HepG2 (cell line): Measurements from ENCODE around the gene CFAP119. TPM values are rescaled to one million over a fixed set of nuclear protein-coding genes. Genes with fewer than 3 reads are reported as not detected.

Source experiments
- ATAC-seq: fragments of 200-7000 bp; cut with Tn5 transposase; 3 replicates; pipeline ENCODE4 v1.9.1; 2020; ENCODE audit warnings: mild to moderate bottlenecking, moderate library complexity
- BruUV-seq: library from RNA; stranded (reverse); fragments of 400-500 nt; replicated peaks from 2 replicates; lab custom pipeline; 2021; lab: Mats Ljungman, UMichigan
- CTCF ChIA-PET: fragments of 300-600 bp; formaldehyde crosslinking; extraction: SDS; loops from one replicate; lab custom pipeline; 2021; ENCODE audit warnings: low total read pairs, inconsistent platforms, low intra/inter-chr PET ratio; lab: Yijun Ruan, JAX
- POLR2A ChIA-PET: fragments of 350-600 bp; sonication (Branson Sonifier 250); formaldehyde crosslinking; loops from one replicate; lab custom pipeline; 2020; ENCODE audit warnings: antibody characterized with exemption, inconsistent platforms; lab: Yijun Ruan, JAX
- DNase-seq: peaks from one replicate; pipeline ENCODE4 v3.0.0-alpha.2; 2015; ENCODE audit warnings: low spot score
- FAIRE-seq: peaks from 3 replicates; lab custom pipeline; 2011; peaks lifted over from hg19 to GRCh38; lab: Jason Lieb, UNC
- H2AFZ ChIP-seq: one replicate; pipeline ENCODE4 v1.6.1; 2011; ENCODE audit warnings: low read length, inconsistent platforms
- H3K27ac ChIP-seq: fragments of 300-600 bp; 3 replicates; pipeline ENCODE4 v1.8.0; 2011; ENCODE audit warnings: mixed run types, mild to moderate bottlenecking, mixed read lengths, low read length, inconsistent platforms; ENCODE audit not compliant: insufficient read depth; ENCODE audit errors: extremely low read length
- H3K27me3 ChIP-seq, 2 experiments: fragments of 200-600 bp in 1 of 2; 2 replicates in 1 of 2; 3 replicates in 1 of 2; pipeline versions ENCODE4 v1.6.0 to v1.8.0; 2011; ENCODE audit warnings: low read length in 2 of 2, mild to moderate bottlenecking in 2 of 2, moderate library complexity in 2 of 2, inconsistent platforms in 1 of 2; ENCODE audit not compliant: insufficient read depth in 2 of 2, control insufficient read depth in 1 of 2
- H3K36me3 ChIP-seq, 2 experiments: fragments of 200-600 bp in 1 of 2; replicated peaks in 1 of 2; 2 replicates in 1 of 2; 3 replicates in 1 of 2; pipeline versions ENCODE4 v1.5.1 to v1.8.0; 2011; ENCODE audit warnings: low read length in 2 of 2, inconsistent platforms in 1 of 2; ENCODE audit not compliant: insufficient read depth in 2 of 2, control insufficient read depth in 1 of 2
- H3K4me1 ChIP-seq: 2 replicates; pipeline ENCODE4 v1.5.1; 2012; ENCODE audit warnings: low read length, inconsistent platforms; ENCODE audit not compliant: insufficient read depth
- H3K4me2 ChIP-seq: 2 replicates; pipeline ENCODE4 v1.6.0; 2011; ENCODE audit warnings: low read depth, low read length, inconsistent platforms
- H3K4me3 ChIP-seq, 3 experiments: fragments of 200-600 bp in 1 of 3; sonication (generic), shearing (Covaris generic) in 1 of 3; replicated peaks in 1 of 3; 2 replicates each; pipeline ENCODE4 v1.5.1; 2011 to 2016; ENCODE audit warnings: low read length in 3 of 3, inconsistent platforms in 2 of 3, low read depth in 2 of 3, mild to moderate bottlenecking in 2 of 3, control low read depth in 1 of 3, mixed read lengths in 1 of 3; ENCODE audit not compliant: insufficient read depth in 1 of 3
- H3K79me2 ChIP-seq: one replicate; pipeline ENCODE4 v1.6.1; 2011; ENCODE audit warnings: low read length, inconsistent platforms; ENCODE audit not compliant: insufficient read depth
- H3K9ac ChIP-seq: 2 replicates; pipeline ENCODE4 v1.6.0; 2011; ENCODE audit warnings: mild to moderate bottlenecking, low read depth, low read length, inconsistent platforms; ENCODE audit not compliant: insufficient read depth
- H3K9me3 ChIP-seq: 2 replicates; pipeline ENCODE4 v1.5.1; 2012; ENCODE audit warnings: mild to moderate bottlenecking, low read length
- H4K20me1 ChIP-seq: 2 replicates; pipeline ENCODE4 v1.6.0; 2011; ENCODE audit warnings: inconsistent platforms, mild to moderate bottlenecking, low read length, moderate library complexity; ENCODE audit not compliant: insufficient read depth
- CC2D1A ChIP-seq: sonication (generic); formaldehyde crosslinking; IDR thresholded peaks from 2 replicates; pipeline ENCODE4 v1.8.1; 2023; ENCODE audit warnings: mild to moderate bottlenecking, missing genetic modification reagents
- RBM22 ChIP-seq: fragments of 200-400 bp; formaldehyde crosslinking; optimal IDR thresholded peaks from 2 replicates; pipeline ENCODE3; 2017; ENCODE audit warnings: mild to moderate bottlenecking, low read length, moderate library complexity
- ZNF205 ChIP-seq: IDR thresholded peaks from 2 replicates; pipeline ENCODE4 v1.6.1; 2018; ENCODE audit warnings: missing biosample characterization, missing genetic modification reagents
- WGBS: methylation state at CpG from one replicate; pipeline ENCODE4 v1.1.6; 2017; ENCODE audit warnings: low lambda C conversion rate; 5-methylcytosine and 5-hydroxymethylcytosine counted together
- in situ Hi-C: cut with HindIII; loops from 2 replicates; pipeline ENCODE4 v1.10.0; 2017; ENCODE audit warnings: low pct_unique_long_range_greater_than_20kb; ENCODE audit not compliant: extremely low pct_ligation_motif_present
- intact Hi-C: fragments of 100-400 bp; cut with micrococcal nuclease; formaldehyde crosslinking; loops from one replicate; pipeline ENCODE4 v1.10.0; 2022; ENCODE audit not compliant: unreplicated experiment
- polyA plus RNA-seq, 8 experiments: library from polyadenylated mRNA; depleted of rRNA in 3 of 8; stranded (reverse) in 7 of 8; unstranded in 1 of 8; fragments of >200 nt; fragmentation: Illumina TruSeq in 4 of 8; extraction: Trizol in 4 of 8; gene quantifications; 2 replicates each; pipeline versions ENCODE4 v1.2.1 to v1.2.3, GENCODE V29; 2011 to 2016; ENCODE audit warnings: low read depth in 4 of 8, missing spikeins in 1 of 8, mixed read lengths in 1 of 8; ENCODE audit not compliant: insufficient read depth in 1 of 8
- total RNA-seq, 5 experiments: library from RNA; depleted of rRNA; stranded (reverse); fragments of >200 nt; fragmentation: Illumina TruSeq; extraction: Trizol; gene quantifications; 2 replicates each; pipeline ENCODE4 v1.2.3, GENCODE V29; 2016; ENCODE audit warnings: low read depth in 1 of 5
- TF ChIP-seq, protein P1 (sequence below): sonication (generic); formaldehyde crosslinking; IDR thresholded peaks from 2 replicates; pipeline ENCODE4 v1.5.0; 2020; ENCODE audit warnings: mild to moderate bottlenecking, missing genetic modification reagents
- TF ChIP-seq, protein P2 (sequence below): sonication (generic); formaldehyde crosslinking; IDR thresholded peaks from 2 replicates; pipeline ENCODE4 v1.4.0; 2020; ENCODE audit warnings: missing genetic modification reagents, mild to moderate bottlenecking, borderline replicate concordance
- TF ChIP-seq, protein P3 (sequence below): sonication (generic); formaldehyde crosslinking; IDR thresholded peaks from 2 replicates; pipeline ENCODE4 v1.4.0; 2020; ENCODE audit warnings: mild to moderate bottlenecking, missing genetic modification reagents
- TF ChIP-seq, protein P4 (sequence below): sonication (generic); formaldehyde crosslinking; IDR thresholded peaks from 2 replicates; pipeline ENCODE4 v1.4.0; 2020; ENCODE audit warnings: low read depth, mild to moderate bottlenecking, missing genetic modification reagents

The CFAP119 gene
- total and polyA plus RNA-seq, 2 of the 13 experiments (the other 11 are each of a cell fraction or from before 2014, with no cell fraction given), result 6.4 TPM

DNA sequence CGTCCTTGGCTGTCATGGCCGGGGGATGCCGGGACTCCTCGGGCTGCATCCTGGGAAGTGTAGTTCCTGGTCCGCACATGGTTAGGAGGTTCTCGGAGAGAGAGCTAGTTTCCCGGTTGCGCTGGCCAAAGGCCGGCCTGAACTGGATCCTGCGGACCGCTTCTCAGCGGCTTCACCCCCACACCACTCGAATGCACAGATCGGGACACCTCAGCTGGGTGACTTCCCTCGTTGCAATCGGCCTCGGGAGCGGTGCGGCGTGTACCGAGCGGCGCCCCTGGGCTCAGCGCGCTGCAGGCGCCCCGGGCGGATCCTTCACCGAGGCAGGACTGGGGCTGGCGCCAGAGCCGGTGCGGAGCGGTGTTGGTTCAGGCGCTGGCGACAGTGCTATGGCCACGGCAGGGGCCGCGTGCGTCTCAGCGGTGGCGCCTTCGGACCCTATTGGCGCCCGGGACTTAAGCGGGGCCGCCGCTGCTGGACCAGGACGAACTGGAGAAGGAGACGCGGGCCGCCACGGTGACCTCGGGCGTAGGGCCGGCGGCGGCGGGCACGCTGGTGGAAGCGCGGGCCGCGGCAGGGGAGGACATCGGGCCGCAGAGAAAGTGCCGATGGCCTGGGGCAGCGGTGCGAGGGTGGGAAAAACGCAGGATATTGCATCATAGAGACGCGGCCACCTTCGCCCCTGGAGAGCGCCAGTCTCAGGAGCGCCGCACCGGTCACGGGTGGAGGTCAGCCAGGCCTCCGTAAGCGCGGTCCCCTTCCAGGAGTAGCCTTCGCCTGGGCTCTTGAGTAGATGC lies 13.7 kb upstream of the CFAP119 start:
- POLR2A ChIA-PET, result interaction anchor here (0.6 to 2.2 kb wide), 17 partner anchors 9 to 342 kb away, joined by 3 to 34 read pairs (median 7); partner anchors contain the start of genes FBRS, FBXL19, KAT8 and PHKG2
- intact Hi-C loops, result loop anchor here (1.0 to 5.0 kb wide), 2 partner anchors 27 to 37 kb away; partner anchors contain the start of gene PHKG2
- peak; percentile 78; the same call in 1 of the 2 replicates for TF ChIP-seq ZNF205
- TF ChIP-seq, protein P1, sequence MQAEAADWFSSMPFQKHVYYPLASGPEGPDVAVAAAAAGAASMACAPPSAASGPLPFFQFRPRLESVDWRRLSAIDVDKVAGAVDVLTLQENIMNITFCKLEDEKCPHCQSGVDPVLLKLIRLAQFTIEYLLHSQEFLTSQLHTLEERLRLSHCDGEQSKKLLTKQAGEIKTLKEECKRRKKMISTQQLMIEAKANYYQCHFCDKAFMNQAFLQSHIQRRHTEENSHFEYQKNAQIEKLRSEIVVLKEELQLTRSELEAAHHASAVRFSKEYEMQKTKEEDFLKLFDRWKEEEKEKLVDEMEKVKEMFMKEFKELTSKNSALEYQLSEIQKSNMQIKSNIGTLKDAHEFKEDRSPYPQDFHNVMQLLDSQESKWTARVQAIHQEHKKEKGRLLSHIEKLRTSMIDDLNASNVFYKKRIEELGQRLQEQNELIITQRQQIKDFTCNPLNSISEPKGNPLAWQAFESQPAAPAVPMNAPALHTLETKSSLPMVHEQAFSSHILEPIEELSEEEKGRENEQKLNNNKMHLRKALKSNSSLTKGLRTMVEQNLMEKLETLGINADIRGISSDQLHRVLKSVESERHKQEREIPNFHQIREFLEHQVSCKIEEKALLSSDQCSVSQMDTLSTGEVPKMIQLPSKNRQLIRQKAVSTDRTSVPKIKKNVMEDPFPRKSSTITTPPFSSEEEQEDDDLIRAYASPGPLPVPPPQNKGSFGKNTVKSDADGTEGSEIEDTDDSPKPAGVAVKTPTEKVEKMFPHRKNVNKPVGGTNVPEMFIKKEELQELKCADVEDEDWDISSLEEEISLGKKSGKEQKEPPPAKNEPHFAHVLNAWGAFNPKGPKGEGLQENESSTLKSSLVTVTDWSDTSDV (CRISPR knock-in tag), result peak; percentile 75; the same call in 1 of the 2 replicates
- peak; percentile 95 for TF ChIP-seq RBM22
- TF ChIP-seq, protein P2, sequence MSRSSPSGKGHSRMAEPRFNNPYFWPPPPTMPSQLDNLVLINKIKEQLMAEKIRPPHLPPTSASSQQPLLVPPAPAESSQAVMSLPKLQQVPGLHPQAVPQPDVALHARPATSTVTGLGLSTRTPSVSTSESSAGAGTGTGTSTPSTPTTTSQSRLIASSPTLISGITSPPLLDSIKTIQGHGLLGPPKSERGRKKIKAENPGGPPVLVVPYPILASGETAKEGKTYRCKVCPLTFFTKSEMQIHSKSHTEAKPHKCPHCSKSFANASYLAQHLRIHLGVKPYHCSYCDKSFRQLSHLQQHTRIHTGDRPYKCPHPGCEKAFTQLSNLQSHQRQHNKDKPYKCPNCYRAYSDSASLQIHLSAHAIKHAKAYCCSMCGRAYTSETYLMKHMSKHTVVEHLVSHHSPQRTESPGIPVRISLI (CRISPR knock-in tag), result peak; percentile 40
- TF ChIP-seq, protein P3, sequence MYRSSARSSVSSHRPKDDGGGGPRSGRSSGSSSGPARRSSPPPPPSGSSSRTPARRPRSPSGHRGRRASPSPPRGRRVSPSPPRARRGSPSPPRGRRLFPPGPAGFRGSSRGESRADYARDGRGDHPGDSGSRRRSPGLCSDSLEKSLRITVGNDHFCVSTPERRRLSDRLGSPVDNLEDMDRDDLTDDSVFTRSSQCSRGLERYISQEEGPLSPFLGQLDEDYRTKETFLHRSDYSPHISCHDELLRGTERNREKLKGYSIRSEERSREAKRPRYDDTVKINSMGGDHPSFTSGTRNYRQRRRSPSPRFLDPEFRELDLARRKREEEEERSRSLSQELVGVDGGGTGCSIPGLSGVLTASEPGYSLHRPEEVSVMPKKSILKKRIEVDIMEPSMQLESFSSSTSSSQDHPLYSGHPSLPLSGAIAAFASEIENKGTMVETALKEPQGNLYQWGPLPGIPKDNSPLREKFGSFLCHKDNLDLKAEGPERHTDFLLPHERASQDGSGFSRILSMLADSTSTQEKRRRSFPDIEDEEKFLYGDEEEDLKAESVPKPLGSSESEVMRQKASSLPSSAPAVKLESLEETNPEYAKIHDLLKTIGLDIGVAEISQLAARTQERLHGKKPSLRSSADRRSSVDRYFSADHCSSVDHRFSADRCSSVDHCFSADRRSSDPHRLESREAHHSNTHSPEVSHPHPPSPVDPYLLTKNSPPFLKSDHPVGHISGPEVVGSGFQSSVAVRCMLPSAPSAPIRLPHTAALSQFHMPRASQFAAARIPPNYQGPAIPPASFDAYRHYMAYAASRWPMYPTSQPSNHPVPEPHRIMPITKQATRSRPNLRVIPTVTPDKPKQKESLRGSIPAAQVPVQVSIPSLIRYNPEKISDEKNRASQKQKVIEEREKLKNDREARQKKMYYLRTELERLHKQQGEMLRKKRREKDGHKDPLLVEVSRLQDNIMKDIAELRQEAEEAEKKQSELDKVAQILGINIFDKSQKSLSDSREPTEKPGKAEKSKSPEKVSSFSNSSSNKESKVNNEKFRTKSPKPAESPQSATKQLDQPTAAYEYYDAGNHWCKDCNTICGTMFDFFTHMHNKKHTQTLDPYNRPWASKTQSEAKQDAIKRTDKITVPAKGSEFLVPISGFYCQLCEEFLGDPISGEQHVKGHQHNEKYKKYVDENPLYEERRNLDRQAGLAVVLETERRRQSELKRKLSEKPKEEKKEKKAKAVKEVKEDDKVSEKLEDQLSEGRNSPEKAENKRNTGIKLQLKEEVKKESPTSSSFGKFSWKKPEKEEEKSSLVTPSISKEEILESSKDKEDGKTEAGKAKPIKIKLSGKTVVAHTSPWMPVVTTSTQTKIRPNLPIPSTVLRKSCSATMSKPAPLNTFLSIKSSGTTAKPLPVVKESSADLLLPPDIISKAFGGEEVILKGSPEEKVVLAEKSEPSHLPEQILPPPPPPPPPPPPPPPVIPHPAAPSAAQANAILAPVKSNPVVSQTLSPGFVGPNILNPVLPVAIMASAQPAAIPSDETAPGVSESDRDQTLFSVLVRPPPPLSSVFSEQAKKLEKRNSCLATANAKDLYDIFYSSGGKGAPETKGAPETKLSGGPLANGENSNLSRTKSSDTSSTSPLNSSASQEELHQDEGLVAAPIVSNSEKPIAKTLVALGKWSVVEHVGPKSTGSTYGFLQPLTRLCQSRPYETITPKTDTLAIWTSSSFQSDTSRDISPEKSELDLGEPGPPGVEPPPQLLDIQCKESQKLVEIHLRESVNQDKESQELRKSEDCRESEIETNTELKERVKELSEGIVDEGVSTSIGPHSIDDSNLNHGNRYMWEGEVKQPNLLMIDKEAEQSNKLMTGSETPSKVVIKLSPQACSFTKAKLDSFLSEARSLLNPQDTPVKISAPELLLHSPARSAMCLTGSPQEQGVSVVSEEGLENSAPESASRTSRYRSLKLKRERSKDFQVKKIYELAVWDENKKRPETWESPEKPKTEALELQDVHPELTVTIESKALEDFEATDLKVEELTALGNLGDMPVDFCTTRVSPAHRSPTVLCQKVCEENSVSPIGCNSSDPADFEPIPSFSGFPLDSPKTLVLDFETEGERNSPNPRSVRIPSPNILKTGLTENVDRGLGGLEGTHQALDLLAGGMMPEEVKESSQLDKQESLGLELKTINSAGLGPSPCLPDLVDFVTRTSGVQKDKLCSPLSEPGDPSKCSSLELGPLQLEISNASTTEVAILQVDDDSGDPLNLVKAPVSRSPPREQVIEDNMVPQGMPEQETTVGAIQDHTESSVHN, result peak; percentile 79; the same call in 1 of the 2 replicates
- TF ChIP-seq CC2D1A (CRISPR knock-in tag), result no peak
- TF ChIP-seq, protein P4, sequence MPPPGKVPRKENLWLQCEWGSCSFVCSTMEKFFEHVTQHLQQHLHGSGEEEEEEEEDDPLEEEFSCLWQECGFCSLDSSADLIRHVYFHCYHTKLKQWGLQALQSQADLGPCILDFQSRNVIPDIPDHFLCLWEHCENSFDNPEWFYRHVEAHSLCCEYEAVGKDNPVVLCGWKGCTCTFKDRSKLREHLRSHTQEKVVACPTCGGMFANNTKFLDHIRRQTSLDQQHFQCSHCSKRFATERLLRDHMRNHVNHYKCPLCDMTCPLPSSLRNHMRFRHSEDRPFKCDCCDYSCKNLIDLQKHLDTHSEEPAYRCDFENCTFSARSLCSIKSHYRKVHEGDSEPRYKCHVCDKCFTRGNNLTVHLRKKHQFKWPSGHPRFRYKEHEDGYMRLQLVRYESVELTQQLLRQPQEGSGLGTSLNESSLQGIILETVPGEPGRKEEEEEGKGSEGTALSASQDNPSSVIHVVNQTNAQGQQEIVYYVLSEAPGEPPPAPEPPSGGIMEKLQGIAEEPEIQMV (CRISPR knock-in tag), result peak; percentile 92

More for the DNA sequence above, 13.7 kb upstream of the CFAP119 start:
- Histone ChIP-seq H2AFZ (no peak overlapping the region), H3K9me3 (no peaks in the 10 kb centered on the region), H3K27ac (peak overlapping the region; percentile 89), H3K4me2 (peak overlapping the region; percentile 95), H3K79me2 (peaks cover 9% of the 10 kb centered on the region), H3K36me3 (peaks cover 22 to 41% of the 10 kb centered on the region in 2 experiments), H4K20me1 (no peaks in the 10 kb centered on the region; the same call in 1 of the 2 replicates), H3K4me1 (peaks cover 36% of the 10 kb centered on the region), H3K27me3 (no peaks in the 10 kb centered on the region; a peak in 1 of 5 replicates), H3K9ac (peak overlapping the region; percentile 92), H3K4me3 (peak overlapping the region; percentile 63 to 88 (median 75))
- TSS peak; percentile 61 for BruUV-seq
- peak; percentile 84 for ATAC-seq
- peak; percentile 96 for FAIRE-seq
- CTCF ChIA-PET, result no interaction called here
- WGBS, result under 1% methylated on average over 45 of the region's 81 CpGs
- DNase-seq, result peak; percentile 83
- in situ Hi-C loops, result no loop called here
